Type B pancreatic cell (in vitro differentiated cells): ENCODE data around the gene TNRC6C. TPM values are rescaled to one million over a fixed set of nuclear protein-coding genes. Genes with fewer than 3 reads are reported as not detected.

ENCODE experiments used
- DNase-seq: peaks from one replicate; pipeline ENCODE4 v3.0.0; 2021; ENCODE audit warnings: mixed read lengths; ENCODE audit not compliant: unreplicated experiment; ENCODE audit errors: extremely low spot score
- H3K27ac Mint-ChIP-seq: 2 replicates; pipeline ENCODE4 v1.8.0; 2021; ENCODE audit warnings: mild to moderate bottlenecking, mixed read lengths
- H3K27me3 Mint-ChIP-seq: 2 replicates; pipeline ENCODE4 v1.8.0; 2021; ENCODE audit warnings: mixed read lengths
- H3K36me3 Mint-ChIP-seq: 2 replicates; pipeline ENCODE4 v1.8.0; 2021; ENCODE audit warnings: mixed read lengths
- H3K4me1 Mint-ChIP-seq: one replicate; pipeline ENCODE4 v1.8.0; 2021; ENCODE audit warnings: mixed read lengths; ENCODE audit not compliant: unreplicated experiment
- H3K4me3 Mint-ChIP-seq: 2 replicates; pipeline ENCODE4 v1.8.0; 2021; ENCODE audit warnings: mild to moderate bottlenecking, mixed read lengths
- H3K9me3 Mint-ChIP-seq: 2 replicates; pipeline ENCODE4 v1.8.0; 2021; ENCODE audit warnings: mixed read lengths
- CTCF ChIP-seq: fragments of 200-600 bp; sonication (generic); conservative IDR thresholded peaks from 2 replicates; pipeline ENCODE4 v1.5.0; 2021; ENCODE audit warnings: antibody characterized with exemption, mild to moderate bottlenecking
- total RNA-seq: library from RNA; stranded (reverse); gene quantifications from 2 replicates; pipeline ENCODE4 v1.2.1, GENCODE V29; 2021; ENCODE audit warnings: low replicate concordance

The TNRC6C gene
- total RNA-seq, 1 donor from 2014 or later, result 36.7 TPM

GRCh38 chr17:77924757-77925336, 33.7 kb upstream of the TNRC6C start:
- Mint-ChIP-seq H3K27me3 (peaks cover 28% of the 10 kb centered on the region), H3K9me3 (no peaks in the 10 kb centered on the region), H3K36me3 (no peaks in the 10 kb centered on the region), H3K4me1 (peaks cover 8% of the 10 kb centered on the region), H3K27ac (no peak overlapping the region), H3K4me3 (no peak overlapping the region)
- DNase-seq, result no peak
- TF ChIP-seq CTCF, result no peak

GRCh38 chr17:77925831-77926543, 32.5 kb upstream of the TNRC6C start:
- no peak for TF ChIP-seq CTCF
- Mint-ChIP-seq H3K4me1 (peaks cover 11% of the 10 kb centered on the region), H3K36me3 (no peaks in the 10 kb centered on the region), H3K27ac (no peak overlapping the region), H3K9me3 (no peaks in the 10 kb centered on the region), H3K27me3 (peaks cover 30% of the 10 kb centered on the region), H3K4me3 (no peak overlapping the region)
- DNase-seq, result no peak

GRCh38 chr17:77926981-77927380, 31.5 kb upstream of the TNRC6C start:
- H3K9me3 Mint-ChIP-seq, result no peaks in the 10 kb centered on the region
- no peak for TF ChIP-seq CTCF
- DNase-seq, result no peak
- H3K36me3 Mint-ChIP-seq, result no peaks in the 10 kb centered on the region
- H3K4me1 Mint-ChIP-seq, result peaks cover 18% of the 10 kb centered on the region
- peaks cover 33% of the 10 kb centered on the region for H3K27me3 Mint-ChIP-seq
- no peak overlapping the region for H3K4me3 Mint-ChIP-seq
- H3K27ac Mint-ChIP-seq, result no peak overlapping the region

GRCh38 chr17:77927777-77928518, 30.6 kb upstream of the TNRC6C start:
- H3K9me3 Mint-ChIP-seq, result no peaks in the 10 kb centered on the region
- no peak for TF ChIP-seq CTCF
- no peak overlapping the region for H3K4me3 Mint-ChIP-seq
- no peak for DNase-seq
- no peaks in the 10 kb centered on the region for H3K36me3 Mint-ChIP-seq
- peaks cover 30% of the 10 kb centered on the region for H3K27me3 Mint-ChIP-seq
- H3K27ac Mint-ChIP-seq, result no peak overlapping the region
- H3K4me1 Mint-ChIP-seq, result peaks cover 18% of the 10 kb centered on the region

- no peaks in the 10 kb centered on the region for H3K9me3 Mint-ChIP-seq
- peaks cover 18% of the 10 kb centered on the region for H3K4me1 Mint-ChIP-seq
- no peak for TF ChIP-seq CTCF
- H3K36me3 Mint-ChIP-seq, result no peaks in the 10 kb centered on the region
- DNase-seq, result no peak
- no peak overlapping the region for H3K4me3 Mint-ChIP-seq
- peaks cover 33% of the 10 kb centered on the region for H3K27me3 Mint-ChIP-seq
- H3K27ac Mint-ChIP-seq, result no peak overlapping the region
These were observed 29.9 kb upstream of the TNRC6C start for GRCh38 chr17:77928519-77929179.
